Naive thymus-derived CD4-positive, alpha-beta T cell (primary cell): ENCODE measurements around the gene POLR2F. TPM values are rescaled to one million over a fixed set of nuclear protein-coding genes. Genes with fewer than 3 reads are reported as not detected.

ENCODE experiments used
- ATAC-seq: fragments of 150-1000 bp; cut with Tn5 transposase; 2 replicates; pipeline ENCODE4 v1.10.0; 2021; ENCODE audit warnings: mild to moderate bottlenecking, moderate library complexity
- CTCF ChIA-PET: fragments of 350-600 bp; sonication (Branson Sonifier 250); formaldehyde crosslinking; loops from one replicate; lab custom pipeline; 2021; ENCODE audit warnings: antibody characterized with exemption; lab: Charles Lee
- POLR2A ChIA-PET: fragments of 350-600 bp; sonication (Branson Sonifier 250); formaldehyde crosslinking; loops from one replicate; lab custom pipeline; 2021; ENCODE audit warnings: antibody characterized with exemption, inconsistent platforms; lab: Charles Lee
- DNase-seq, 9 donors: peaks; one replicate each; pipeline versions ENCODE4 v3.0.0 to v3.0.0-alpha.2; 2020 to 2022; ENCODE audit warnings: mixed read lengths in 1 of 9
- H3K27ac ChIP-seq: one replicate; pipeline ENCODE4 v1.7.0; 2013; ENCODE audit warnings: mild to moderate bottlenecking, low read depth, low read length, moderate library complexity
- H3K27me3 ChIP-seq, 2 donors: one replicate each; pipeline ENCODE4 v1.7.0; 2013; ENCODE audit warnings: low read length in 2 of 2, mild to moderate bottlenecking in 2 of 2, moderate library complexity in 2 of 2; ENCODE audit not compliant: control insufficient read depth in 2 of 2, insufficient read depth in 2 of 2
- H3K36me3 ChIP-seq, 3 experiments: 1 replicate in 2 of 3; 2 replicates in 1 of 3; pipeline ENCODE4 v1.7.0; 2013; ENCODE audit warnings: low read length in 3 of 3, mild to moderate bottlenecking in 3 of 3, moderate library complexity in 1 of 3; ENCODE audit not compliant: insufficient read depth in 3 of 3, control insufficient read depth in 2 of 3
- H3K4me1 ChIP-seq, 2 donors: one replicate each; pipeline ENCODE4 v1.7.0; 2013; ENCODE audit warnings: low read length in 2 of 2, mild to moderate bottlenecking in 2 of 2, moderate library complexity in 1 of 2; ENCODE audit not compliant: control insufficient read depth in 2 of 2, insufficient read depth in 2 of 2
- H3K4me3 ChIP-seq: 2 replicates; pipeline ENCODE4 v1.7.0; 2013; ENCODE audit warnings: mild to moderate bottlenecking, low read length
- H3K9me3 ChIP-seq, 3 experiments: 1 replicate in 2 of 3; 2 replicates in 1 of 3; pipeline ENCODE4 v1.7.0; 2013; ENCODE audit warnings: low read length in 3 of 3; ENCODE audit not compliant: control insufficient read depth in 2 of 3
- H3K27ac Mint-ChIP-seq, 9 donors: one replicate each; pipeline ENCODE4 v1.8.0; 2020 to 2022; ENCODE audit warnings: mixed read lengths in 9 of 9, mild to moderate bottlenecking in 8 of 9, moderate library complexity in 5 of 9, inconsistent platforms in 2 of 9
- H3K27me3 Mint-ChIP-seq, 5 donors: one replicate each; pipeline ENCODE4 v1.8.0; 2021 to 2022; ENCODE audit warnings: mixed read lengths in 5 of 5, mild to moderate bottlenecking in 1 of 5
- H3K36me3 Mint-ChIP-seq, 5 donors: one replicate each; pipeline ENCODE4 v1.8.0; 2020 to 2022; ENCODE audit warnings: mixed read lengths in 5 of 5, mild to moderate bottlenecking in 3 of 5, inconsistent platforms in 1 of 5
- H3K4me1 Mint-ChIP-seq, 7 donors: one replicate each; pipeline ENCODE4 v1.8.0; 2020 to 2022; ENCODE audit warnings: mixed read lengths in 7 of 7, mild to moderate bottlenecking in 3 of 7, inconsistent platforms in 1 of 7
- H3K4me3 Mint-ChIP-seq, 10 donors: one replicate each; pipeline ENCODE4 v1.8.0; 2020 to 2022; ENCODE audit warnings: mild to moderate bottlenecking in 10 of 10, mixed read lengths in 10 of 10, moderate library complexity in 6 of 10, inconsistent platforms in 2 of 10
- H3K9me3 Mint-ChIP-seq, 11 donors: one replicate each; pipeline ENCODE4 v1.8.0; 2020 to 2022; ENCODE audit warnings: mixed read lengths in 11 of 11, mild to moderate bottlenecking in 4 of 11, inconsistent platforms in 1 of 11, moderate library complexity in 1 of 11
- intact Hi-C, 2 donors: fragments of 100-400 bp; cut with micrococcal nuclease; formaldehyde crosslinking; loops; one replicate each; pipeline ENCODE4 v1.15.1; 2023
- polyA plus RNA-seq, 2 donors: library from polyadenylated mRNA; unstranded; fragments of 300-500 nt; fragmentation: Illumina TruSeq; gene quantifications; one replicate each; pipeline ENCODE4 v1.2.3, GENCODE V29; 2021
- total RNA-seq, 6 experiments: library from RNA in 5 of 6; stranded (reverse) in 5 of 6; gene quantifications; 1 replicate in 5 of 6; 2 replicates in 1 of 6; pipeline ENCODE4 v1.2.3 and lab custom pipeline; 2021 to 2026

Gene POLR2F
- total and polyA plus RNA-seq, 7 experiments from 2014 or later, result 25.9 to 137 (median 45.9) TPM

GRCh38 chr22:37994049-37994448 lies 40.5 kb downstream of the POLR2F start:
- Histone ChIP-seq H3K36me3 (no peaks in the 10 kb centered on the region), H3K27me3 (no peaks in the 10 kb centered on the region), H3K9me3 (no peaks in the 10 kb centered on the region), H3K4me1 (peaks cover 0 to 49% of the 10 kb centered on the region in 2 donors), H3K4me3 (no peak overlapping the region), H3K27ac (no peak overlapping the region)
- H3K4me1 Mint-ChIP-seq, result peaks cover 0 to 26% (median 0%) of the 10 kb centered on the region in 7 donors
- DNase-seq, result no peak
- H3K27me3 Mint-ChIP-seq, result no peaks in the 10 kb centered on the region
- H3K9me3 Mint-ChIP-seq, result no peaks in the 10 kb centered on the region
- peak; percentile 88 for ATAC-seq
- no peak overlapping the region for H3K4me3 Mint-ChIP-seq
- H3K27ac Mint-ChIP-seq, result no peak overlapping the region
- peaks cover 0 to 11% (median 0%) of the 10 kb centered on the region in 5 donors for H3K36me3 Mint-ChIP-seq
- ChIA-PET CTCF (no interaction called here), POLR2A (no interaction called here)
- intact Hi-C loops, result no loop called here

DNA sequence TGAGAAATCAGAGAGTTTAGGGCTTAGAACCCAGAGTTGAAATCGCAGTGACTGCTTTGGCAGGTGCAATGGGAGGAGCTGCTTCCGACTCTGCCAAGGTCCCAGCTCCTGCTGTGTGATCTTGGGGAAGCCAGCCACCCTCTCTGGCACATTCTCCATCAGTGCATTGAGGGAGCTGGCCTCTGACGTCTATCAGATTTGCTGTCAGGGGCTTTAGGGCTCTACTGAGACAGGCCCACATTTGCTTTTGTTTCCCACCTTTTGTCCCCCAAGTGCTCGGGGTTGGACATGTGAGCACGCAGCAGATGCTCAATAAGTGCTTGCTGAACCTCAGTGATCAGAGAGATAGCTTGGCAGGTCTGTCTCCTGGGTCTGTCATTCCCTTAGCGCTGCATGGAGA lies 41.5 kb downstream of the POLR2F start:
- Mint-ChIP-seq H3K36me3 (peaks cover 0 to 11% (median 0%) of the 10 kb centered on the region in 5 donors), H3K4me1 (peaks cover 0 to 26% (median 0%) of the 10 kb centered on the region in 7 donors), H3K4me3 (no peak overlapping the region), H3K9me3 (no peaks in the 10 kb centered on the region), H3K27me3 (no peaks in the 10 kb centered on the region), H3K27ac (no peak overlapping the region)
- ChIA-PET CTCF (no interaction called here), POLR2A (no interaction called here)
- no peak for ATAC-seq
- no peaks in the 10 kb centered on the region for H3K27me3 ChIP-seq
- H3K4me3 ChIP-seq, result no peak overlapping the region
- intact Hi-C loops, result no loop called here
- no peaks in the 10 kb centered on the region for H3K9me3 ChIP-seq
- no peaks in the 10 kb centered on the region for H3K36me3 ChIP-seq
- no peak for DNase-seq
- no peak overlapping the region for H3K27ac ChIP-seq
- peaks cover 0 to 52% of the 10 kb centered on the region in 2 donors for H3K4me1 ChIP-seq

GRCh38 chr22:37995460-37995859 lies 42.0 kb downstream of the POLR2F start:
- DNase-seq (no peak), ATAC-seq (no peak)
- H3K9me3 Mint-ChIP-seq, result no peaks in the 10 kb centered on the region
- CTCF ChIA-PET, result no interaction called here
- no peak overlapping the region for H3K27ac ChIP-seq
- peaks cover 0 to 26% (median 0%) of the 10 kb centered on the region in 7 donors for H3K4me1 Mint-ChIP-seq
- no peaks in the 10 kb centered on the region for H3K9me3 ChIP-seq
- H3K36me3 Mint-ChIP-seq, result peaks cover 0 to 11% (median 0%) of the 10 kb centered on the region in 5 donors
- no peak overlapping the region for H3K4me3 Mint-ChIP-seq
- H3K27me3 ChIP-seq, result no peaks in the 10 kb centered on the region
- no peak overlapping the region for H3K4me3 ChIP-seq
- no peaks in the 10 kb centered on the region for H3K27me3 Mint-ChIP-seq
- POLR2A ChIA-PET, result no interaction called here
- intact Hi-C loops, result no loop called here
- H3K36me3 ChIP-seq, result no peaks in the 10 kb centered on the region
- peaks cover 0 to 52% of the 10 kb centered on the region in 2 donors for H3K4me1 ChIP-seq
- no peak overlapping the region for H3K27ac Mint-ChIP-seq

DNA sequence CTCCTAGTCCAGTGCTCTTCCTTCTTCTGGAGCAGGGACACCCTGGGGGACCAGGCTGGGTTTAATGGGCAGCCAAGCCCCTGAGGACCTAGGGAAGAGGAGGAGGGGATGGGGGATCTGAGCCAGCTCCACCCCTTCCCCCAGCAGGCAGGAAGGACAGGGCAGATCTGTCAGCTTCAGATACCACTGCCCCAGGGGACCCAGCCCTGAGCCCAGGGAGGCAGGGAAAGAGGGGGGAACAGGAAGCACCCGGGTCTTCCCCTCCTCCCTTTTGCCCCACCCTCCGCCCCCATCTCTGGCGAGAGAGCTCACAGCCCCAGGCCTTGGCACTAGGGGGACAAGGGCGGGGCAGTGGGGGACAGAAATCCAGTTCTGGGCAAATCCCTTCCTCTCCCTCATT lies 42.6 kb downstream of the POLR2F start:
- peaks cover 0 to 9% (median 0%) of the 10 kb centered on the region in 5 donors for H3K36me3 Mint-ChIP-seq
- no peaks in the 10 kb centered on the region for H3K27me3 ChIP-seq
- H3K9me3 ChIP-seq, result no peaks in the 10 kb centered on the region
- H3K4me3 Mint-ChIP-seq, result no peak overlapping the region
- H3K27me3 Mint-ChIP-seq, result no peaks in the 10 kb centered on the region
- no peak overlapping the region for H3K4me3 ChIP-seq
- H3K9me3 Mint-ChIP-seq, result no peaks in the 10 kb centered on the region
- ChIA-PET CTCF (no interaction called here), POLR2A (no interaction called here)
- H3K4me1 ChIP-seq, result peaks cover 0 to 52% of the 10 kb centered on the region in 2 donors
- intact Hi-C loops, result no loop called here
- peaks cover 0 to 26% (median 0%) of the 10 kb centered on the region in 7 donors for H3K4me1 Mint-ChIP-seq
- DNase-seq (no peak), ATAC-seq (no peak)
- no peaks in the 10 kb centered on the region for H3K36me3 ChIP-seq
- no peak overlapping the region for H3K27ac ChIP-seq
- H3K27ac Mint-ChIP-seq, result no peak overlapping the region

- H3K27ac ChIP-seq, result no peak overlapping the region
- H3K4me3 ChIP-seq, result no peak overlapping the region
- no peak overlapping the region for H3K4me3 Mint-ChIP-seq
- CTCF ChIA-PET, result no interaction called here
- DNase-seq (no peak), ATAC-seq (no peak)
- no peaks in the 10 kb centered on the region for H3K9me3 ChIP-seq
- POLR2A ChIA-PET, result no interaction called here
- H3K27ac Mint-ChIP-seq, result no peak overlapping the region
- H3K36me3 Mint-ChIP-seq, result peaks cover 0 to 13% (median 0%) of the 10 kb centered on the region in 5 donors
- peaks cover 0 to 52% of the 10 kb centered on the region in 2 donors for H3K4me1 ChIP-seq
- no peaks in the 10 kb centered on the region for H3K27me3 Mint-ChIP-seq
- intact Hi-C loops, result no loop called here
- peaks cover 0 to 26% (median 0%) of the 10 kb centered on the region in 7 donors for H3K4me1 Mint-ChIP-seq
- H3K27me3 ChIP-seq, result no peaks in the 10 kb centered on the region
- H3K36me3 ChIP-seq, result no peaks in the 10 kb centered on the region
- H3K9me3 Mint-ChIP-seq, result no peaks in the 10 kb centered on the region
Observed at GRCh38 chr22:37996515-37997246, 43.2 kb downstream of the POLR2F start.

DNA sequence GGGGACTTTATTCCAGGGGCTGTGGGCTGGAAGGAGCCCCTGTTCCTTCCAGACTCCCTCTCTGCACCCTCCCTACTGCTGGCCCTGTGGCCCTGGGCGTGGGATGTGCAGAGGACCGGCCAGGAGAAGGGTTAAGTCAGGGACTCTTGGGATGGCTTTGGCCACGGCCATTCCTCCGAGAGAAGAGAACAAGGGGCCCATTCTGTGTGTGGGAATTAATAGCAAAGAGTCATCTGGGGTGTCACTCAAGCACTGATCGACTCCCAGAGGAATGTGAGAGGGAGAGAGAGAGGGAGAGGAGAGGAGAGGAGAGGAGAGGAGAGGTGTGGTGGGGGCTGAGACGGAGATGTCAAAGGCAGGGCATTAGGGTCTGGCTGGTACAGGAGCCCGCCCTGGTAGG lies 45.0 kb downstream of the POLR2F start:
- Histone ChIP-seq H3K27me3 (no peaks in the 10 kb centered on the region), H3K36me3 (no peaks in the 10 kb centered on the region), H3K27ac (no peak overlapping the region), H3K4me3 (no peak overlapping the region), H3K4me1 (peaks cover 0 to 43% of the 10 kb centered on the region in 2 donors), H3K9me3 (no peaks in the 10 kb centered on the region)
- ATAC-seq (no peak), DNase-seq (no peak)
- CTCF ChIA-PET, result no interaction called here
- Mint-ChIP-seq H3K9me3 (no peaks in the 10 kb centered on the region), H3K4me3 (no peak overlapping the region), H3K27me3 (no peaks in the 10 kb centered on the region), H3K36me3 (peaks cover 0 to 5% (median 0%) of the 10 kb centered on the region in 5 donors), H3K4me1 (peaks cover 0 to 26% (median 0%) of the 10 kb centered on the region in 7 donors), H3K27ac (no peak overlapping the region)
- intact Hi-C loops, result no loop called here
- POLR2A ChIA-PET, result no interaction called here

GRCh38 chr22:37999236-37999635 lies 45.7 kb downstream of the POLR2F start:
- H3K27me3 Mint-ChIP-seq, result no peaks in the 10 kb centered on the region
- Histone ChIP-seq H3K36me3 (no peaks in the 10 kb centered on the region), H3K4me3 (no peak overlapping the region), H3K27ac (no peak overlapping the region), H3K27me3 (no peaks in the 10 kb centered on the region), H3K4me1 (peaks cover 0 to 39% of the 10 kb centered on the region in 2 donors), H3K9me3 (no peaks in the 10 kb centered on the region)
- H3K9me3 Mint-ChIP-seq, result no peaks in the 10 kb centered on the region
- H3K27ac Mint-ChIP-seq, result no peak overlapping the region
- peaks cover 0 to 8% (median 0%) of the 10 kb centered on the region in 5 donors for H3K36me3 Mint-ChIP-seq
- ATAC-seq, result no peak
- H3K4me3 Mint-ChIP-seq, result no peak overlapping the region
- POLR2A ChIA-PET, result no interaction called here
- DNase-seq, result no peak
- peaks cover 0 to 26% (median 0%) of the 10 kb centered on the region in 7 donors for H3K4me1 Mint-ChIP-seq
- CTCF ChIA-PET, result no interaction called here
- intact Hi-C loops, result no loop called here
